K562 (cell line): ENCODE measurements around the gene NEU1. TPM values are rescaled to one million over a fixed set of nuclear protein-coding genes. Genes with fewer than 3 reads are reported as not detected.

Source experiments
- ETV1 ChIP-seq: fragments of 450-650 bp; conservative IDR thresholded peaks from 2 replicates; pipeline ENCODE4 v1.6.1; 2016; ENCODE audit warnings: missing genetic modification characterization, control low read depth, low read depth, missing compliant biosample characterization
- HEY1 ChIP-seq: fragments of 250-450 bp; sonication (Bioruptor Pico); IDR thresholded peaks from 2 replicates; pipeline ENCODE4 v1.5.0; 2020; ENCODE audit warnings: mild to moderate bottlenecking, moderate library complexity, borderline replicate concordance
- MTA1 ChIP-seq: fragments of 450-650 bp; IDR thresholded peaks from 2 replicates; pipeline ENCODE4 v1.6.1; 2017; ENCODE audit warnings: borderline replicate concordance
- PHTF2 ChIP-seq: fragments of 250-450 bp; sonication (Bioruptor Pico); IDR thresholded peaks from 2 replicates; pipeline ENCODE4 v1.5.0; 2021; ENCODE audit warnings: mild to moderate bottlenecking
- RBFOX2 ChIP-seq: fragments of 200-400 bp; formaldehyde crosslinking; IDR thresholded peaks from 2 replicates; pipeline ENCODE4 v1.6.1; 2017; ENCODE audit warnings: low read depth, mild to moderate bottlenecking, low read length, moderate library complexity
- SIN3A ChIP-seq, 2 experiments: fragments of 150-350 bp in 1 of 2; IDR thresholded peaks; 2 replicates each; pipeline ENCODE4 v1.6.1; 2011 to 2016; ENCODE audit warnings: borderline replicate concordance in 2 of 2, low read depth in 2 of 2, low read length in 2 of 2, mild to moderate bottlenecking in 2 of 2, moderate library complexity in 2 of 2; ENCODE audit not compliant: control insufficient read depth in 1 of 2
- ZBTB7A ChIP-seq: IDR thresholded peaks from 2 replicates; pipeline ENCODE4 v1.6.1; 2011; ENCODE audit warnings: low read depth, mild to moderate bottlenecking, low read length, moderate library complexity, borderline replicate concordance; ENCODE audit not compliant: control insufficient read depth
- ZNF23 ChIP-seq: fragments of 250-450 bp; sonication (Bioruptor Pico); IDR thresholded peaks from 2 replicates; pipeline ENCODE4 v1.4.0; 2020; ENCODE audit warnings: mild to moderate bottlenecking
- polyA plus RNA-seq, 8 experiments: library from polyadenylated mRNA; depleted of rRNA in 4 of 8; stranded (reverse) in 5 of 8; unstranded in 3 of 8; fragments of >200 nt; fragmentation: Nextera tagmentation in 2 of 8; fragmentation: Illumina TruSeq in 1 of 8; extraction: Ambion mirVana in 2 of 8; extraction: Trizol in 1 of 8; gene quantifications; 2 replicates each; pipeline versions ENCODE4 v1.2.1 to v1.2.3, GENCODE V29; 2011 to 2014; ENCODE audit warnings: inconsistent platforms in 1 of 8, missing spikeins in 1 of 8
- total RNA-seq, 7 experiments: library from RNA; depleted of rRNA in 6 of 7; stranded (reverse); fragments of >200 nt in 6 of 7; fragmentation: Illumina TruSeq in 2 of 7; extraction: Trizol in 2 of 7; gene quantifications; 2 replicates each; pipeline versions ENCODE4 v1.2.1 to v1.2.3, GENCODE V29; 2011 to 2021; ENCODE audit warnings: low replicate concordance in 1 of 7

NEU1 gene
- total and polyA plus RNA-seq, 9 of the 15 experiments (the other 6 are each of a cell fraction or from before 2014, with no cell fraction given): 14.8 to 67.8 (median 51.0) TPM

DNA sequence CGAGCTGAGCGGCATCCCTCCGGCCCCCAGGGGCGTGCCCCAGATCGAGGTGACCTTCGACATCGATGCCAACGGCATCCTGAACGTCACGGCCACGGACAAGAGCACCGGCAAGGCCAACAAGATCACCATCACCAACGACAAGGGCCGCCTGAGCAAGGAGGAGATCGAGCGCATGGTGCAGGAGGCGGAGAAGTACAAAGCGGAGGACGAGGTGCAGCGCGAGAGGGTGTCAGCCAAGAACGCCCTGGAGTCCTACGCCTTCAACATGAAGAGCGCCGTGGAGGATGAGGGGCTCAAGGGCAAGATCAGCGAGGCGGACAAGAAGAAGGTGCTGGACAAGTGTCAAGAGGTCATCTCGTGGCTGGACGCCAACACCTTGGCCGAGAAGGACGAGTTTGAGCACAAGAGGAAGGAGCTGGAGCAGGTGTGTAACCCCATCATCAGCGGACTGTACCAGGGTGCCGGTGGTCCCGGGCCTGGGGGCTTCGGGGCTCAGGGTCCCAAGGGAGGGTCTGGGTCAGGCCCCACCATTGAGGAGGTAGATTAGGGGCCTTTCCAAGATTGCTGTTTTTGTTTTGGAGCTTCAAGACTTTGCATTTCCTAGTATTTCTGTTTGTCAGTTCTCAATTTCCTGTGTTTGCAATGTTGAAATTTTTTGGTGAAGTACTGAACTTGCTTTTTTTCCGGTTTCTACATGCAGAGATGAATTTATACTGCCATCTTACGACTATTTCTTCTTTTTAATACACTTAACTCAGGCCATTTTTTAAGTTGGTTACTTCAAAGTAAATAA lies 45.3 kb downstream of the NEU1 start (continued):
- TF ChIP-seq SIN3A (IDR thresholded peaks at IDR 0.05; ENCODE audit: borderline replicate concordance in 2 of 2, control insufficient read depth in 1 of 2, low read depth in 2 of 2, low read length in 2 of 2): 0 out of 4 replicates have a peak, but pooled peaks of 1 of the 2 experiments have one; percentile 67
- peak; percentile 9; the same call in 1 of the 2 replicates for TF ChIP-seq HEY1 (CRISPR knock-in tag)
- peak; percentile 72; the same call in 1 of the 2 replicates for TF ChIP-seq ZBTB7A
- peak; percentile 53; the same call in 1 of the 2 replicates for TF ChIP-seq RBFOX2
- peak; percentile 84; the same call in 1 of the 2 replicates for TF ChIP-seq PHTF2 (CRISPR knock-in tag)
- TF ChIP-seq ETV1 (tag): 0 out of 2 replicates have a peak, but pooled peaks have one; percentile 19
- TF ChIP-seq MTA1: 0 out of 2 replicates have a peak, but pooled peaks have one; percentile 22
- 0 out of 2 replicates have a peak, but pooled peaks have one; percentile 27 for TF ChIP-seq ZNF23 (CRISPR knock-in tag)
